Right lobe of liver (tissue), 6 donors: Measurements from ENCODE around the gene RAD9A. TPM values are rescaled to one million over a fixed set of nuclear protein-coding genes. Genes with fewer than 3 reads are reported as not detected.
"Not testable (repeated sequence)": the region's sequence is repeated elsewhere in the genome, so short reads cannot be mapped to it uniquely, and the experiment has no call there.

Experiments used
- ATAC-seq, 4 donors: fragments of 200-7000 bp; cut with Tn5 transposase; one replicate each; pipeline ENCODE4 v1.9.1; 2020; ENCODE audit warnings: mild to moderate bottlenecking in 4 of 4, moderate library complexity in 4 of 4
- DNase-seq, 3 donors: peaks; one replicate each; pipeline ENCODE4 v3.0.0-alpha.2; 2020
- H3K27ac ChIP-seq, 3 donors: fragments of 200-600 bp; one replicate each; pipeline ENCODE4 v1.8.0; 2022
- H3K27me3 ChIP-seq, 2 donors: fragments of 200-600 bp; one replicate each; pipeline ENCODE4 v1.8.0; 2022
- H3K36me3 ChIP-seq, 4 donors: fragments of 200-600 bp; sonication (generic) in 1 of 4; one replicate each; pipeline versions ENCODE4 v1.5.1 to v1.8.0; 2017 to 2022; ENCODE audit warnings: control low read depth in 1 of 4
- H3K4me1 ChIP-seq, 4 donors: fragments of 200-600 bp; sonication (generic) in 1 of 4; one replicate each; pipeline versions ENCODE4 v1.5.1 to v1.8.0; 2017 to 2022; ENCODE audit warnings: control low read depth in 1 of 4
- H3K4me3 ChIP-seq, 3 donors: fragments of 200-600 bp; one replicate each; pipeline ENCODE4 v1.8.0; 2022
- H3K9me3 ChIP-seq, 4 donors: fragments of 200-600 bp; sonication (generic) in 1 of 4; one replicate each; pipeline versions ENCODE4 v1.5.1 to v1.8.0; 2017 to 2022; ENCODE audit warnings: control low read depth in 1 of 4
- CTCF ChIP-seq, 4 donors: fragments of 200-600 bp in 3 of 4; fragments of 450-650 bp in 1 of 4; IDR thresholded peaks; one replicate each; pipeline versions ENCODE4 v1.5.1 to v1.8.0; 2016 to 2022; ENCODE audit warnings: antibody characterized with exemption in 4 of 4, mild to moderate bottlenecking in 2 of 4
- POLR2A ChIP-seq: fragments of 450-650 bp; IDR thresholded peaks from one replicate; pipeline ENCODE4 v1.6.1; 2017; ENCODE audit warnings: antibody characterized with exemption, mild to moderate bottlenecking
- WGBS: methylation state at CpG from one replicate; pipeline ENCODE4 v1.1.6; 2018; ENCODE audit warnings: low coverage, low lambda C conversion rate; ENCODE audit not compliant: insufficient coverage; ENCODE audit errors: missing lambda C conversion rate; 5-methylcytosine and 5-hydroxymethylcytosine counted together
- intact Hi-C, 2 donors: fragments of 100-400 bp; cut with DNase I; formaldehyde crosslinking; loops; one replicate each; pipeline versions ENCODE4 v1.11.2 to v1.14.1; 2022
- total RNA-seq, 6 experiments: library from RNA; depleted of rRNA in 2 of 6; stranded (reverse); fragments of >200 nt in 2 of 6; fragmentation: NEBNext Ultra II Directional in 3 of 6; extraction: Animal tissue kit (Norgen Biotek cat#: 25700) in 3 of 6; gene quantifications; one replicate each; pipeline versions ENCODE4 v1.1.0 to v1.2.4, GENCODE V29; 2016 to 2023
- donor health status: DM: no; HTN: yes; CAD: no.
- donor health status: DM: no; HTN: no; CAD: no.
- donor health status: DM: no; HTN: no; CAD: no.
- donor health status: DM: no; HTN: yes; CAD: no.
- donor health status: DM: no; HTN: yes; CAD: no.

Gene RAD9A
- total RNA-seq, 6 experiments from 2014 or later = 5.3 to 13.2 (median 6.2) TPM

GRCh38 chr11:67421430-67422031, 29.7 kb downstream of the RAD9A start:
- Histone ChIP-seq H3K4me3 (peak overlapping the region in 2 of 3 donors; percentile 42 to 67), H3K9me3 (no peaks in the 10 kb centered on the region), H3K36me3 (no peaks in the 10 kb centered on the region), H3K27me3 (no peaks in the 10 kb centered on the region), H3K4me1 (peaks cover 0 to 21% (median 10%) of the 10 kb centered on the region in 4 donors), H3K27ac (no peak overlapping the region)
- WGBS = 37% methylated on average over 5 of the region's 22 CpGs
- ATAC-seq (no peak), DNase-seq (no peak)
- TF ChIP-seq CTCF (IDR thresholded peaks at IDR 0.05) (no peak), POLR2A (no peak)
- intact Hi-C loops = no loop called here

GRCh38 chr11:67422891-67423290, 31.1 kb downstream of the RAD9A start:
- TF ChIP-seq CTCF (IDR thresholded peaks at IDR 0.05) = no peak
- no peak for TF ChIP-seq POLR2A
- 66% methylated on average over 5 of the region's 6 CpGs for WGBS
- DNase-seq = no peak
- H3K4me1 ChIP-seq = peaks cover 0 to 28% (median 11%) of the 10 kb centered on the region in 4 donors
- no peaks in the 10 kb centered on the region for H3K9me3 ChIP-seq
- H3K36me3 ChIP-seq = no peaks in the 10 kb centered on the region
- intact Hi-C loops = no loop called here
- no peak overlapping the region for H3K4me3 ChIP-seq
- H3K27me3 ChIP-seq = no peaks in the 10 kb centered on the region
- H3K27ac ChIP-seq = no peak overlapping the region
- ATAC-seq = no peak

GRCh38 chr11:67423466-67423865, 31.7 kb downstream of the RAD9A start:
- DNase-seq (no peak), ATAC-seq (no peak)
- no peak for TF ChIP-seq CTCF (IDR thresholded peaks at IDR 0.05)
- no peak for TF ChIP-seq POLR2A
- WGBS = 80% methylated on average over 1 of the region's 13 CpGs
- Histone ChIP-seq H3K4me1 (peaks cover 0 to 26% (median 10%) of the 10 kb centered on the region in 4 donors), H3K36me3 (no peaks in the 10 kb centered on the region), H3K27ac (no peak overlapping the region), H3K4me3 (no peak overlapping the region), H3K9me3 (no peaks in the 10 kb centered on the region), H3K27me3 (no peaks in the 10 kb centered on the region)
- intact Hi-C loops = no loop called here

- no peak for TF ChIP-seq CTCF (IDR thresholded peaks at IDR 0.05)
- no peak for TF ChIP-seq POLR2A
- Histone ChIP-seq H3K36me3 (no peaks in the 10 kb centered on the region), H3K27ac (no peak overlapping the region), H3K27me3 (no peaks in the 10 kb centered on the region), H3K4me3 (no peak overlapping the region), H3K4me1 (peaks cover 0 to 22% (median 7%) of the 10 kb centered on the region in 4 donors), H3K9me3 (no peaks in the 10 kb centered on the region)
- intact Hi-C loops = no loop called here
- ATAC-seq = no peak
- no peak for DNase-seq
- no CpG with 5 or more reads among the region's 34 CpGs for WGBS
Measured at GRCh38 chr11:67423891-67424613, 32.3 kb downstream of the RAD9A start.

GRCh38 chr11:67427364-67427859, 35.6 kb downstream of the RAD9A start:
- ATAC-seq = peak; percentile 5 to 57 (median 46)
- DNase-seq, H3K9me3 ChIP-seq, intact Hi-C loops, H3K27me3 ChIP-seq: not testable (repeated sequence)
- 52% methylated on average over 17 of the region's 19 CpGs for WGBS
- peaks cover 0 to 16% (median under 1%) of the 10 kb centered on the region in 4 donors for H3K36me3 ChIP-seq
- peaks cover 0 to 19% (median 2%) of the 10 kb centered on the region in 4 donors for H3K4me1 ChIP-seq
- peak overlapping the region; percentile 49 to 84 (median 78) for H3K27ac ChIP-seq
- peak overlapping the region; percentile 61 to 79 (median 74) for H3K4me3 ChIP-seq
